NCI-H128 (cell line): ENCODE results near the gene CLDN3.
"Not testable (repeated sequence)": the region's sequence is repeated elsewhere in the genome, so short reads cannot be mapped to it uniquely, and the experiment has no call there.

Experiments
- DNase-seq: peaks from one replicate; lab custom pipeline; 2025; ENCODE audit not compliant: unreplicated experiment; lab: John Stamatoyannopoulos, UW

The CLDN3 gene

DNA sequence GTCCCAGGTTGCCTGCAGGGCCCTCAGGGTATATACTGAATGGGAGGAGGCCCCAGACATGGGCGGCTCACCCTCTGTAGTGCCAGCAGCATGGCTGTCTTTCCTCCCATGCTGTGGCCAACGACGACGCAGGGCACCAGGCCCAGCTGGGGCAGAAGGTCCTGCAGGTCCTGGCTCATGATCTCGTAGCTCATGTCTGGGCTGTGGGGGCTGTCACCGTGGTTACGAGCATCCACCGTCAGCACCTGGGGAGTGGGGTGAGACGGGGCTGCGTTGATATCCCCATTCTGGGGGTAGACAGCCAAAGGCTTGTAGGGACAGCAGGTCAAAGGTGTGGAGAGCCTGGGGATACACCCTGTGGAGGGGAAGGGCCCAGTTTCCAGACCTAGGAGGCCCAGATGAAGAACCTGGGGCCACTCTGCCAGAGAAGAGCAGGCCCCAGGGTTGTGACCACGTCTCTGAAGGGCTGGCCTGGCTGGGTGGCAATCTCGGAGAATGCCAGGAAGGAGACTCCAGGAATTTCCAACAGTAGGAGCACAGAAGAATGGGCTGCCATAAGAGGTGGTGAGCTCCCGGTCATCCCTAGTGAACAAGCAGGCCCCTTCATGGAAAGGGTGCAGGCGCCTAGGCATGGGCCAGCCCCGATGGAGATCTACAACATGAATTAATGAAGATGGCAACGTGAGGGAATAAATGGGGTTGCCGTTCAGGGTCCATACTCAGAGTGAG lies 32.4 kb downstream of the CLDN3 start:
- DNase-seq: no peak

DNA sequence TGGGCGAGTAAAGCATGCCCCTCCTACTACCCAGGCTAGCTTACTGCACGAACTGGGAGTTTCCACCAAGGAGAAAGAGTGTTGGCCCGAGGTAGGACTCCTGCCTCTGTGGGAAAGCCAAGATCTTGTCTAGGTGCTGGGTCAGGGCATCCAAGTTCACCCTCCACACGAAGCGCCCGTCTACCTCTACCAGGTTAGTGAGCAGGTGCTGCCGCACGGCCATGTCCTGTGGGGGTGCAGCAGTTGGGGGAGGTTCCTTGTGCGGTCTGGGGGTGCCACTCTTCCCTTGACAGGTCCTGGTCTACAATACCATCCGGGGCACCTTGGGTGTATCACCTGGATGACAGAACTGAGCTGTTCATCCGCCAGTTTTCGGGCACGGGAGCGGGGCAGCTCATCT lies 33.2 kb downstream of the CLDN3 start:
- DNase-seq: no peak

DNA sequence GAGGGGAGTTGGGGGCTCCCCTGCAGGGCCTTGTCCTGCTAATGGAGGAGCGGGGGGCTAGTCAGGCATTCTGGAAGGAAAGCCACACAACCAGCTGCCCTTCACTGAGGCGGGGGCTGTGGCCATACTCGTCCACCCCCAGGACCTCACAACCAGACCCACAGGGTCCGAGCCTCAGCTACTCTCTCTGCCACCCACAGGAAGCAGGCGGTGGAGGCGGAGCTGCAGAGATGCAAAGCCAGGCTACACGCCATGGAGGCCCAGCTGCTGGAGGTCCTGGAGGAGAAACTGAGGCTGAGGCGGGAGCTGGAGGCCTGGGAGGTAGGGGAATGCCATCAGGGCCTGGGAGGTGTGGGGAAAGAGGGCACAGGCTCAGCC lies 34.6 kb downstream of the CLDN3 start:
- no peak for DNase-seq

DNA sequence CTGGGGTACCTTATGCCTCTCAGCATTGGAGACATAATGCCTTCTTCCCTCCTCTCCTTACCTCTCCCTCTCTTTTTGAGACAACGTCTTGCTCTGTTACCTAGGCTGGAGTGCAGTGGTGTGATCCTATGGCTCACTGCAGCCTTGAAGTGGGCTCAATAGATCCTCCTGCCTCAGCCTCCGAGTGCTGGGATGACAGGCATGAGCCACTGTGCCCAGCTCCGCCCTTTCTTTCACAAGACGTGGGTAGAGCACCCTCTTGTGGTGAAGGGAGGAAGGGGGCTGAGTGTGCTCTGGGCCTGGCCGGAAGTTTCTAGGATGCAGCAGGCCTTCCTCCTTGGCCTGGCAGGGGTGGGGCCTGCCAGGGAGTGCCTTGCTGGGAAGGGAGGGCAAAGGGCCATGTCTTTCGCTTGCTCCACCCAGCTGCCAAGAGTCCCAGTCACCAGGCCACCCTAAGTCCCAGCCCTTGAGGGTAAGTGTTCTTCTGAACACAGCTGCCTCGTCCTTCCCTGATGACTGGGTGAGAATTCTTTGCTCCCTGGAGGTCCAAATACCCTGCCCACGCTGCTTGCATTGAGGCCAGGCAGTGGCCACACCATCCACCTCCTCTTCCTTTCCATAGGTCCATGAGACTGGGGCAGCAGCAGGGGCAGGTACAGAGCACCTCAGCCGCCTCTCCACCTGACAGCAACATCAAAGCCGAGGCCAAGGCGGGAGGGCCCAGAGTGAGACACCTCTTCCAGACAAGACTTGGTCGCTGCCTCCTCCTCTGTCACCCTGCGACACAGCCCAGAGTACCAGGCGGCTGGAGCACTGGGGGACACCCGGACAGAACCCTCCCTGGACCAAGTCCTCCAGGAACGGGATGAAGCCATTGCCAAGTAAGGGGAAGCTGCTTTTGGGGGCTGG lies 35.2 kb downstream of the CLDN3 start:
- peak; percentile 71 for DNase-seq

DNA sequence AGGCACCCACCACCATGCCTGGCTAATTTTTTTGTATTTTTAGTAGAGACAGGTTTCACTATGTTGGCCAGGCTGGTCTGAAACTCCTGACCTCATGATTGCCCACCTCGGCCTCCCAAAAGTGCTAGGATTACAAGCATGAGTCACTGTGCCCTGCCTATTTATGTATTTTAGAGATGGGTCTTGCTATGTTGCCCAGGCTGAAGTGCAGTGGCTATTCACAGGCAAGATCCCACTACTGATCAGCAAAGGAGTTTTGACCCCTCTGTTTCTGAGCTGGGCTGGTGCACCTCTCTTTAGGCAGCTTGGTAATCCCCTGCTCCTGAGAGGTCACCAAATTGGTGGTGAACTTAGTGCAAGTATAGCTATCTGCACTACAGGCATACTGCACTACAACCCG lies 37.7 kb downstream of the CLDN3 start:
- DNase-seq: no peak

GRCh38 chr7:73730485-73730884 lies 39.6 kb downstream of the CLDN3 start:
- DNase-seq: no peak

GRCh38 chr7:73728551-73728950 lies 41.5 kb downstream of the CLDN3 start:
- no peak for DNase-seq

GRCh38 chr7:73727952-73728351 lies 42.1 kb downstream of the CLDN3 start:
- DNase-seq: no peak

DNA sequence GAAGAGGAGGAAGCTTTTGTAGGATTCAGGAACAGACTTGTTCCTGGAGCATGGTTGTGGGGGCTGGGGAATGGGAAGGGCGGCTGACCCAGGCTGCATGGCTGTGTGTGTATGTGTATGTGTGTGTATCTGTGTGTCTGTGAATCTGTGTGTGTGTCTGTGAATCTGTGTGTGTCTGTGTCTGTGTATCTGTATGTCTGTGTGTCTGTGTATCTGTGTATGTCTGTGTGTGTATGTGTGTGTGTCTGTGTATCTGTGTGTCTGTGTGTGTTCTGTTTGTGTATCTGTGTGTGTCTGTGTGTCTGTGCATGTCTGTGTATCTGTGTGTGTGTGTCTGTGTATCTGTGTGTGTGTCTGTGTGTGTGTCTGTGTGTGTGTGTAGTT lies 44.0 kb downstream of the CLDN3 start:
- no peak for DNase-seq

DNA sequence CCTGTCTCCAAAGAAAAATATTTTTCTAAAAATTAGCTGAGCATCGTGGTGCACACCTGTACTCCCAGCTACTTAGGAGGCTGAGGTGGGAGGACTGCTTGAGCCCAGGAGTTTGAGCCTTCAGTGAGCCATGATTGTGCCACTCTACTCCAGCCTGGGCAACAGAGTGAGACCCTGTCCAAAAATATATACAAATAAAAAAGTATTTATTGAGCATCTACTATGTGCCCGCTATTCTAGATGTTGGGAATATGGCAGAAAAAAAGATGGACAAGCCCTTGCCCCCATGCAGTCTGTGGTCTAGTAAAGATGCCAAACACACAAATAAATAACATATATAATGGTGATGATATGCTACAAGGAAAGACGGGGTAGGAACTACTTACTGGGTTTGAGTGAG lies 46.3 kb downstream of the CLDN3 start:
- DNase-seq: no peak

DNA sequence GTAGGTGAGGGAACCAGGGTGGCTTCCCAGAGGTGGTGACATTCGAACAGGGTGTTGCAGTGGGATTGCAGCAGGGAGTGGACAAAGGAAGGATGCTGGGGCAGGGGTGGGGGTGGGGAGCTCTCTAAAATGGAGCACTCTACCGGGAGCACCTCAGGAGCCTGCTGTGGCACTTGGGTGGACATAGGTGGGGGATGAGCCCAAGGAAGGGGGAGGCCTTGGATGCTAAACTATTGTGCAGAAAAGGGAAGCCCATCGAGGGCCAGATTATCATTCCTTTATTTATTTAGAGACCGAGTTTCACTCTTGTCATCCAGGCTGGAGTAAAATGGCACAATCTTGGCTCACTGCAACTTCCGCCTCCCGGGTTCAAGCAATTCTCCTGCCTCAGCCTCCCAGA lies 47.3 kb downstream of the CLDN3 start:
- no peak for DNase-seq

DNA sequence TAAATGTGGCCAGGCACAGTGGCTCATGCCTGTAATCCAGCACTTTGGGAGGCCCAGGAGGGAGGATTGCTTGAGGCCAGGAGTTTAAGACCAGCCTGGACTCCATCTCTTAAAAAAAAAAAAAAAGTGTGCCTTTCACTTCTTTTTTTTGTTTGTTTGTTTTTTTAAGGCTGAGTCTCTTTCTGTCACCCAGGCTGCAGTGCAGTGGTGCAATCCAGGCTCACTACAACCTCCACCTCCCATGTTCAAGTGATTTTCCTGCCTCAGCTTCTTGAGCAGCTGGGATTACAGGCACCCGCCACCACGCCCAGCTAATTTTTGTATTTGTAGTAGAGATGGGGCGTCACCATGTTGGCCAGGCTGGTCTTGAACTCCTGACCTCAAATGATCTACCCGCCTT lies 47.9 kb downstream of the CLDN3 start:
- DNase-seq: not testable (repeated sequence)

DNA sequence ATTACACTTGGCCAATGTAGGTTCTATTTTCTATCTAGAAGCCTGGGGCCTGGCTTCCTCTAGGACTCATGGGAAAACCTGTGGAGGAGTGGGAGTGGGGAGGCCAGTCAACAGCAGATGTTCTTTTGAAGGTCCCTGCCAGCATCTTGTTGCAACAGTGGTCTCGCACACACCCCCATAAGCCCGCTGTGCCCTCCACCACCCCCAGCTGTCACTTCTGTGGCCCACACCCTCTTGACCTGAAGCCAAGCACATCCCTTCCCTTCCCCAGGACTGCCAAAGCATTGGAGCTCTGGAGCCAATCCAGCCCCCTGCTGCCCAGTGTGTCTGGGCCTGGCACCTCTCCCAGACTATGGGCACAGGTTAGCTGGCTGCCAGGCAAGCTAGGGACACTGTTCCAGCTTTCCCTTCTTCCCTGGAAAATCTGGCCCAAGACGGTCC lies 48.7 kb downstream of the CLDN3 start:
- no peak for DNase-seq

- not testable (repeated sequence) for DNase-seq
Measured at GRCh38 chr7:73720443-73720842, 49.6 kb downstream of the CLDN3 start.

DNA sequence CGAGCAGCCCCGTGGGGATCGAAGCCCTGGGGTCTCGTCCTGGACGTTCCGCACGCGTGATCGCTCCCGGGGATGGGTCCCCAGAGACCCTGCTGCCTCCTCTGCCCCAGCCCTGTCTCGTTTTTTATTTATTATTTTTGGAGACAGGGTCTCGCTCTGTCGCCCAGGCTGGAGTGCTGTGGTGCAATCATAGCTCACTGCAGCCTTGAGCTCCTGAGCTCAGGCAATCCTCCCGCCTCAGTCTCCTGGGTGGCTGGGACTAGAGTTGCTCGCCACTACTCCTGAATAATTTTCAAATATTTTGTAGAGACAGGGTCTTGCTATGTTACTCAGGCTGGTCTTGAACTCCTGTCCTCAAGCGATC lies 50.3 kb downstream of the CLDN3 start:
- DNase-seq: no peak
